Fibroblast of pulmonary artery (primary cell): ENCODE results near the gene EDAR.
A peak's percentile ranks its signal among the peaks of the same experiment; 100 is the strongest.

Experiments
- DNase-seq: peaks from one replicate; pipeline ENCODE4 v3.0.0-alpha.2; 2010; ENCODE audit warnings: low read depth
- H3K4me3 ChIP-seq: replicated peaks from 2 replicates; pipeline ENCODE4 v1.5.1; 2011; ENCODE audit warnings: low read depth, mild to moderate bottlenecking, control low read depth, low read length, moderate library complexity
- TF ChIP-seq, protein P1 (sequence below): IDR thresholded peaks from 2 replicates; pipeline ENCODE4 v1.5.1; 2011; ENCODE audit warnings: mild to moderate bottlenecking, control low read depth, low read length, inconsistent platforms; ENCODE audit errors: missing control alignments

Gene EDAR

DNA sequence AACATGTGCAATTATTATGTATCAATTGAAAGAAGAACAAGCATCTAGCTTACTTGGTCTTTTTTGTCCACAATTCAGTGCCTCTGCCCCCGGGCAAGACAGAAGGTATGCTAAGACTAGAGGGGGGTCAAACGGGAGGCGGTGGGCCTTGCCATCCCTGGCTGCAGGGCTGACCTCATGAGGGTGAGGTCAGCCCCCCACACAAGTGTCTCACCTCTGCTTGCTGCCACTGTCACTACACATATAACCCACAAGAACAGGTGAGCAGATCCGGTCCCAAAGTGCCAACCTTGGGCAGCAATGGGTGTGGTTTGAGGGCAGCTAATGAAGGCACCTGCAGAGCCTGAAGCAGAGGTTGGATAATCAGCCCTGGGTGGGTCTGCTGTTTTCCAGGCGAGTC, 71.5 kb downstream of the EDAR start:
- DNase-seq: no peak
- TF ChIP-seq, protein P1, sequence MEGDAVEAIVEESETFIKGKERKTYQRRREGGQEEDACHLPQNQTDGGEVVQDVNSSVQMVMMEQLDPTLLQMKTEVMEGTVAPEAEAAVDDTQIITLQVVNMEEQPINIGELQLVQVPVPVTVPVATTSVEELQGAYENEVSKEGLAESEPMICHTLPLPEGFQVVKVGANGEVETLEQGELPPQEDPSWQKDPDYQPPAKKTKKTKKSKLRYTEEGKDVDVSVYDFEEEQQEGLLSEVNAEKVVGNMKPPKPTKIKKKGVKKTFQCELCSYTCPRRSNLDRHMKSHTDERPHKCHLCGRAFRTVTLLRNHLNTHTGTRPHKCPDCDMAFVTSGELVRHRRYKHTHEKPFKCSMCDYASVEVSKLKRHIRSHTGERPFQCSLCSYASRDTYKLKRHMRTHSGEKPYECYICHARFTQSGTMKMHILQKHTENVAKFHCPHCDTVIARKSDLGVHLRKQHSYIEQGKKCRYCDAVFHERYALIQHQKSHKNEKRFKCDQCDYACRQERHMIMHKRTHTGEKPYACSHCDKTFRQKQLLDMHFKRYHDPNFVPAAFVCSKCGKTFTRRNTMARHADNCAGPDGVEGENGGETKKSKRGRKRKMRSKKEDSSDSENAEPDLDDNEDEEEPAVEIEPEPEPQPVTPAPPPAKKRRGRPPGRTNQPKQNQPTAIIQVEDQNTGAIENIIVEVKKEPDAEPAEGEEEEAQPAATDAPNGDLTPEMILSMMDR: no peak

DNA sequence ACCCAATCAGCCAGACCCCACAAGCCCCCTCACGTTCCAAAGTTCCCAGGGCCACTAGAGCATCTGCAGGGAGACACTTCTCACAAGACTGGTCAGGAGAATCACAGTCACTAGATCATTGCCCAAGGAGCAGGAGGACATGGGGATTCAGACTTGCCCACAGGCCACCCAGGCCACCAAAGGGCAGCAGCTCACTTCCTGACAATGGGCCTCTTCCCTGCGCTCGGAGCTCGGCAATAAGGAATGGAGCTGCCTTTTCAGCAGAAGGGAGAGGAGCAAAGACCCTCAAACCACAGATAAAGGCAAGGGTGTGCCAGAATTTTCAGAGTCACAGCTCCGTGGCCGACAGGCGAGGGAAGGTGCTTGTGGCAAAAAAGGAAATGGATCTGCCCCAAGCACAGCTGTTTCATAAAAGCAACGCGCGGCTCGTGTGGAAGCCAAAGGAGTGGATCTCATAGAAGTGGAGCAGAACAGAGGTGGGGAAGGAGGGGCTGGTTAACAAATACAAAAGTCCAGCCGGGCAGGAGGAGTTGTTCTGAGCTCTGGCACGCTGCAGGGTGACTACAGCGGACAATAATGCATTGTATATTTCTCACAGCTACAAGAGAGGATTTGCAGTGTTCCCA, 72.1 kb downstream of the EDAR start:
- peak; percentile 28 for DNase-seq
- TF ChIP-seq, protein P1: no peak
- no peak overlapping the region for H3K4me3 ChIP-seq

More for the DNA sequence above, 71.5 kb downstream of the EDAR start:
- no peak overlapping the region for H3K4me3 ChIP-seq

DNA sequence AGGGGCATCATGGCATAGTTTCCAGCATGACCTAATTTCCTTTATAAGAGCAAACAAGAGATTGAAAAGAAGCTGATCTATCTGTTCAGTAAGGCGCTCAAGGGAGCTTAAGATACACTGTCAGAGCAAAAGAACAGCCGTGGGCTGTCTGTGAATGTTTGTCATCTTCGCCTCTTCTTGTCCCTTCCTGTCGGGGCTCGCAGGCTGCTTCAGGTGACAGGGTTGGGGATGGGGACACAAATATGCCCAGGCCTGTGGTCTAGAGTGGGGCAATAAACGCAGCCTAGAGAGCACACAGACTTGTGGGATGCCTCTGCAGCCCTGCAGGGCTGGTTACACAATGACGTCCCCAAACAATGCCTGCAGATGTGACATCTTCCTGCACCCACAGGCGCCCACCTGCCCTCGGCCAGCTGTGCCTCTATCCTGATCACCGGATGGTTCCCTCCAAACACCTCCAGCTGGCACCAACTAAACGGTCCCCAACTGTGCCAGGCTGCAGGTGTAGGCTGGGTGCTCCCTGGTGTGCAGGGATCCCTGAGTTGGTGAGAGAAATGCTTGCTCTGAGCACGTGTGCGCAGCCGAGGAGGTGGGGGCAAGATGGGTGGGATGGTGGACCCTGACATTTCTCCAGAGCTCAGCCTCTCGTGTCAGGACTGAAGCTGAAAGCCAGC, 72.8 kb downstream of the EDAR start:
- TF ChIP-seq, protein P1: no peak
- H3K4me3 ChIP-seq: no peak overlapping the region
- DNase-seq: no peak

DNA sequence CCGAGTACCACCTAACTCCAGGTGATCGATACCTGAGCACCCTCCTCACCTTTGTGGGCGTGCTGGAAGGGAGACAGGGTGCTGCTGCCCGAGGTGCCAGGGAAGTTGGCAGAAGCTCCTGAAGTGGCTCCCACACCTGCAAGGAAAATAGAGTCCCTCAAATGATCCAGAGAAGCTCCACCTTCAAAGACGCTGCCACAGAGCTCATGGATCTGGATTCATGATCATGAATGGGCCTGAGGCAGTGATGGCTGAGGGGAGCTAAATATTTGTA, 76.5 kb downstream of the EDAR start:
- TF ChIP-seq, protein P1: no peak
- no peak for DNase-seq
- no peak overlapping the region for H3K4me3 ChIP-seq

DNA sequence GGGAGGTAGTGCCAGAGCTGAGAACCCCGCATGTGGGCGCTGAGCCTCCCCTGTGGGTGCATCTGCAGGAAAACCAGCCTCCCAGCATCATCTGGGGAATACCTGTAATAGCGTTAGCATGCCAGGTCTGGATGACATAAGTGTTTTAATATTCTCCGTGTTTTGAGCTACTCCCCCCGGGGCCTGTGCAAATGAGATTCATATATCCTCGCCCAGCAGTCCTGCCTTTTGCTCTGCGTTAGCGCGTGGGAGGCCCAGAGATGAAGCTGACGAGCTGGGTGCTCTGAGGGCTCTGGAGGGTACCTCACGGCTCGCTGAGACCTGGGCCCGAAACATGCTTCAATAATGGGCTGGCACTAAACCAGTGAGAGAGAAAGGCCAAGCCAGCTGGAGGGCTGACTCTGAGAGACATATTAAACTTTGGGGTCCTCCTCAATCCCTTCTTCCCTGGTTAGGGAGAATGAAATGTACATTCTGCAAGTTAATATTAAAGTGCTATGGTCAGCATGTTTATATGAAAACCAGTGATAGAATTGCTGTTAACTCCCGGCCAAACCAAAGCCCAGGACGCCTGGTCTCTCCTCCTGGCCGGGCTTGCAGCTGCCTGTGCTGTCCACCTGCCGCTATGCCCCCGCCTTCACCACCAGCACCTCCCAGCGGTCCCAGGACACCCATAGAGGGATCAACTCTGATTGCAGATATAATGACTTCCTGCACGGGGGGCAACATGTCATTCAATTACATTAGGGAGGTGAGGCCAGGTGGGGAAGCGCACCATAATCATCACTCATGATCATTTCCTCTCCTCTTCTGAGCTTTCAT, 77.0 kb downstream of the EDAR start:
- no peak overlapping the region for H3K4me3 ChIP-seq
- TF ChIP-seq, protein P1: no peak
- no peak for DNase-seq

DNA sequence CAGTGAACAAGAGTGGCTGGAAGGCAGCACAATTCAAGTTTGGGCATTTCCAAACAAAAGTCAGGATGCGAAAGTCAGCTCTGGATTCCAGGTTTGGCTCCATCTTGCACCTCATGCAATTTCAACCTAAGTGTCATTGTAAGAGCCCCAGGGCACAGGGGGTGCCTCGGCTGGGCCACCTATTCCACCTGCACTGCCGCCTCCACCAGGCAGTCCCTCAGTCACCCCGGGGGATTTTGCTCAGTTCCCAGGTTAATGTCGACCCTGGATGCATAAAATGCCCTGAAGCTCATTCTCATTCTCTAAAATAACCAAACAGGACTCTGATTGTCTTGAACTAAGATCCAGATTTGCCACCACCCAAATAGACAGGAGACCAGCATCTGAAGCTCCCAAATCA, 77.6 kb downstream of the EDAR start:
- TF ChIP-seq, protein P1: no peak
- H3K4me3 ChIP-seq: no peak overlapping the region
- DNase-seq: no peak
